ENCODE results near the gene FBXW5.

DNA sequence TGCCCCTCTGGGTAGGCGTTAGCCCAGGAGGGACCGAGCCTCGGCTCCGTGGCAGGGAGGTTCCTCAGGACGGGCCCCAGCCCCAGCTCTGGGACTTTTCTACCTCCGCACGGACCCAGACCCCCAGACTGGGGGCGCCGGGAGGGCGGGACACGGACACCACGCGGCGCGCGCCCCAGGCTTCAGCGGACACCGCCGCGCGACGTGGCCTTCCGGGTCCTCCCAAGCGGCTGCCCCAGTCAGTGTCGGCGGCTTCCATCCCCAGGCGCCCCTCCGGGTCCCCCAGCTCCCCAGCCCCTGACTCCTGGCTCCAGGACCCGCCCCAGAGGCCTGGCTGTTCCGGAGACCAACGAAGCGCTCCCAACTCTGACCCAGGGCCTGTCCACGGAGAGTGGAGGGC, 41.3 kb upstream of the FBXW5 start:
- TF ChIP-seq, protein P1, sequence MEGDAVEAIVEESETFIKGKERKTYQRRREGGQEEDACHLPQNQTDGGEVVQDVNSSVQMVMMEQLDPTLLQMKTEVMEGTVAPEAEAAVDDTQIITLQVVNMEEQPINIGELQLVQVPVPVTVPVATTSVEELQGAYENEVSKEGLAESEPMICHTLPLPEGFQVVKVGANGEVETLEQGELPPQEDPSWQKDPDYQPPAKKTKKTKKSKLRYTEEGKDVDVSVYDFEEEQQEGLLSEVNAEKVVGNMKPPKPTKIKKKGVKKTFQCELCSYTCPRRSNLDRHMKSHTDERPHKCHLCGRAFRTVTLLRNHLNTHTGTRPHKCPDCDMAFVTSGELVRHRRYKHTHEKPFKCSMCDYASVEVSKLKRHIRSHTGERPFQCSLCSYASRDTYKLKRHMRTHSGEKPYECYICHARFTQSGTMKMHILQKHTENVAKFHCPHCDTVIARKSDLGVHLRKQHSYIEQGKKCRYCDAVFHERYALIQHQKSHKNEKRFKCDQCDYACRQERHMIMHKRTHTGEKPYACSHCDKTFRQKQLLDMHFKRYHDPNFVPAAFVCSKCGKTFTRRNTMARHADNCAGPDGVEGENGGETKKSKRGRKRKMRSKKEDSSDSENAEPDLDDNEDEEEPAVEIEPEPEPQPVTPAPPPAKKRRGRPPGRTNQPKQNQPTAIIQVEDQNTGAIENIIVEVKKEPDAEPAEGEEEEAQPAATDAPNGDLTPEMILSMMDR (IDR thresholded peaks at IDR 0.05): no peak
- no peak for TF ChIP-seq POLR2A (IDR thresholded peaks at IDR 0.05)
